Tibial nerve (tissue), 4 donors: ENCODE results near the gene ATP6V0E2. TPM values are rescaled to one million over a fixed set of nuclear protein-coding genes. Genes with fewer than 3 reads are reported as not detected.

ENCODE experiments used
- DNase-seq, 2 donors: peaks; one replicate each; pipeline ENCODE4 v3.0.0-alpha.2; 2019; ENCODE audit warnings: low spot score in 2 of 2
- H3K27ac ChIP-seq, 4 donors: fragments of 200-600 bp; sonication (generic) in 3 of 4; one replicate each; pipeline ENCODE4 v1.5.1; 2017 to 2019; ENCODE audit warnings: mild to moderate bottlenecking in 1 of 4
- H3K27me3 ChIP-seq, 2 donors: fragments of 200-600 bp; sonication (generic) in 1 of 2; one replicate each; pipeline versions ENCODE4 v1.5.1 to v1.6.0; 2017 to 2019
- H3K36me3 ChIP-seq, 3 donors: fragments of 200-600 bp; sonication (generic); one replicate each; pipeline ENCODE4 v1.5.1; 2018 to 2019
- H3K4me1 ChIP-seq, 4 donors: fragments of 200-600 bp; sonication (generic) in 3 of 4; one replicate each; pipeline ENCODE4 v1.5.1; 2017 to 2019
- H3K4me3 ChIP-seq, 4 donors: fragments of 200-600 bp; sonication (generic) in 3 of 4; one replicate each; pipeline ENCODE4 v1.5.1; 2017 to 2019; ENCODE audit warnings: mild to moderate bottlenecking in 1 of 4, moderate library complexity in 1 of 4
- H3K9me3 ChIP-seq, 4 donors: fragments of 200-600 bp; sonication (generic) in 3 of 4; one replicate each; pipeline ENCODE4 v1.5.1; 2017 to 2019
- CTCF ChIP-seq, 5 experiments: fragments of 200-600 bp in 3 of 5; fragments of 450-650 bp in 2 of 5; sonication (generic) in 3 of 5; IDR thresholded peaks; one replicate each; pipeline ENCODE4 v1.5.1; 2016 to 2019; ENCODE audit warnings: antibody characterized with exemption in 5 of 5, mild to moderate bottlenecking in 3 of 5, moderate library complexity in 2 of 5
- EP300 ChIP-seq, 2 donors: sonication (generic); formaldehyde crosslinking; IDR thresholded peaks; one replicate each; pipeline ENCODE4 v1.6.1; 2017; ENCODE audit warnings: antibody characterized with exemption in 2 of 2, mild to moderate bottlenecking in 1 of 2
- POLR2A ChIP-seq, 2 donors: fragments of 450-650 bp; IDR thresholded peaks; one replicate each; pipeline ENCODE4 v1.6.1; 2017; ENCODE audit warnings: antibody characterized with exemption in 2 of 2, mild to moderate bottlenecking in 2 of 2, moderate library complexity in 2 of 2
- WGBS, 2 donors: methylation state at CpG; one replicate each; pipeline ENCODE4 v1.1.5; 2018; 5-methylcytosine and 5-hydroxymethylcytosine counted together
- total RNA-seq, 4 donors: library from RNA; depleted of rRNA; stranded (reverse); fragments of >200 nt; gene quantifications; one replicate each; pipeline ENCODE4 v1.1.0, GENCODE V29; 2016

ATP6V0E2 gene
- total RNA-seq, 4 donors from 2014 or later: 28.7 to 49.5 (median 38.1) TPM

GRCh38 chr7:149853157-149853556 lies 20.6 kb upstream of the ATP6V0E2 start:
- peaks cover 0 to 21% (median 0%) of the 10 kb centered on the region in 4 donors for H3K4me1 ChIP-seq
- H3K27ac ChIP-seq: peak overlapping the region in 2 of 4 donors; percentile 27 to 58
- H3K36me3 ChIP-seq: peaks cover 0 to 69% (median 7%) of the 10 kb centered on the region in 3 donors
- TF ChIP-seq POLR2A (IDR thresholded peaks at IDR 0.05) (no peak), EP300 (IDR thresholded peaks at IDR 0.05) (no peak), CTCF (IDR thresholded peaks at IDR 0.05) (no peak)
- no peak for DNase-seq
- no peak overlapping the region for H3K4me3 ChIP-seq
- H3K9me3 ChIP-seq: no peaks in the 10 kb centered on the region
- WGBS, 2 donors: 80 to 84% methylated on average over 9 of the region's 9 CpGs
- no peaks in the 10 kb centered on the region for H3K27me3 ChIP-seq

- Histone ChIP-seq H3K36me3 (peaks cover 0 to 67% (median 7%) of the 10 kb centered on the region in 3 donors), H3K27ac (peak overlapping the region in 2 of 4 donors; percentile 9 to 52)
These were observed 19.0 kb upstream of the ATP6V0E2 start for GRCh38 chr7:149854611-149855360.

GRCh38 chr7:149855361-149856305 lies 18.1 kb upstream of the ATP6V0E2 start:
- 62 to 75% methylated on average over 16 of the region's 16 CpGs for WGBS, 2 donors
- no peak for DNase-seq
- no peaks in the 10 kb centered on the region for H3K27me3 ChIP-seq
- H3K4me1 ChIP-seq: peaks cover 0 to 21% (median 0%) of the 10 kb centered on the region in 4 donors
- no peak overlapping the region for H3K4me3 ChIP-seq
- no peak for TF ChIP-seq CTCF (IDR thresholded peaks at IDR 0.05)
- TF ChIP-seq EP300 (IDR thresholded peaks at IDR 0.05): no peak
- TF ChIP-seq POLR2A (IDR thresholded peaks at IDR 0.05): no peak
- peak overlapping the region in 1 of 4 donors; percentile 52 for H3K27ac ChIP-seq
- no peaks in the 10 kb centered on the region for H3K9me3 ChIP-seq
- peaks cover 0 to 67% (median 0%) of the 10 kb centered on the region in 3 donors for H3K36me3 ChIP-seq

More at GRCh38 chr7:149854611-149855360, 19.0 kb upstream of the ATP6V0E2 start:
- peaks cover 0 to 21% (median 0%) of the 10 kb centered on the region in 4 donors for H3K4me1 ChIP-seq
- DNase-seq: peak in 1 of 2 donors; percentile 38
- 30 to 40% methylated on average over 9 to 13 of the region's 13 CpGs for WGBS, 2 donors
- TF ChIP-seq POLR2A (IDR thresholded peaks at IDR 0.05) (no peak), EP300 (IDR thresholded peaks at IDR 0.05) (no peak), CTCF (IDR thresholded peaks at IDR 0.05) (no peak)
- no peaks in the 10 kb centered on the region for H3K27me3 ChIP-seq
- H3K4me3 ChIP-seq: no peak overlapping the region
- H3K9me3 ChIP-seq: no peaks in the 10 kb centered on the region

- no peak overlapping the region for H3K27ac ChIP-seq
- no peak overlapping the region for H3K4me3 ChIP-seq
- WGBS, 2 donors: 91 to 94% methylated on average over 8 of the region's 8 CpGs
- H3K9me3 ChIP-seq: no peaks in the 10 kb centered on the region
- no peak for TF ChIP-seq POLR2A (IDR thresholded peaks at IDR 0.05)
- no peak for TF ChIP-seq CTCF (IDR thresholded peaks at IDR 0.05)
- peaks cover 0 to 67% (median 0%) of the 10 kb centered on the region in 3 donors for H3K36me3 ChIP-seq
- DNase-seq: no peak
- peaks cover 0 to 21% (median 0%) of the 10 kb centered on the region in 4 donors for H3K4me1 ChIP-seq
- no peaks in the 10 kb centered on the region for H3K27me3 ChIP-seq
These were observed 17.2 kb upstream of the ATP6V0E2 start for GRCh38 chr7:149856583-149856982.
